AG10803 (cell line): ENCODE measurements around the gene MT1E.

Source experiments
- DNase-seq: peaks from one replicate; pipeline ENCODE4 v3.0.0; 2010; ENCODE audit warnings: low read depth
- H3K4me3 ChIP-seq: 2 replicates; pipeline ENCODE4 v1.5.1; 2011; ENCODE audit warnings: mild to moderate bottlenecking, low read length, control low read depth
- CTCF ChIP-seq: conservative IDR thresholded peaks from 2 replicates; pipeline ENCODE4 v1.5.1; 2011; ENCODE audit warnings: mild to moderate bottlenecking, low read length, control low read depth, inconsistent platforms

Gene MT1E

GRCh38 chr16:56639045-56639444 lies 13.5 kb downstream of the MT1E start:
- no peak for TF ChIP-seq CTCF
- DNase-seq = no peak
- no peak overlapping the region for H3K4me3 ChIP-seq

GRCh38 chr16:56640076-56640475 lies 14.5 kb downstream of the MT1E start:
- no peak for DNase-seq

GRCh38 chr16:56641166-56641565 lies 15.6 kb downstream of the MT1E start:
- TF ChIP-seq CTCF = no peak
- no peak for DNase-seq
- H3K4me3 ChIP-seq = no peak overlapping the region

More at GRCh38 chr16:56640076-56640475, 14.5 kb downstream of the MT1E start:
- TF ChIP-seq CTCF = no peak
- no peak overlapping the region for H3K4me3 ChIP-seq

- H3K4me3 ChIP-seq = peak overlapping the region; percentile 46
- TF ChIP-seq CTCF = peak; percentile 31
- DNase-seq = peak; percentile 38
Observed at GRCh38 chr16:56643080-56643778, 17.6 kb downstream of the MT1E start.

GRCh38 chr16:56643833-56644232 lies 18.3 kb downstream of the MT1E start:
- H3K4me3 ChIP-seq = peak overlapping the region; percentile 46
- DNase-seq = no peak
- TF ChIP-seq CTCF = no peak

GRCh38 chr16:56645311-56645710 lies 19.7 kb downstream of the MT1E start:
- DNase-seq = no peak
- TF ChIP-seq CTCF = no peak
- no peak overlapping the region for H3K4me3 ChIP-seq

- no peak overlapping the region for H3K4me3 ChIP-seq
- no peak for DNase-seq
- TF ChIP-seq CTCF = no peak
Observed at GRCh38 chr16:56645838-56646237, 20.3 kb downstream of the MT1E start.
